Measurements from ENCODE around the gene NFATC1. TPM values are rescaled to one million over a fixed set of nuclear protein-coding genes. Genes with fewer than 3 reads are reported as not detected.

NFATC1 gene
- total RNA-seq, 2 donors from 2014 or later: 1.6 to 4.3 TPM

GRCh38 chr18:79383388-79384056 lies 12.2 kb upstream of the NFATC1 start:
- Histone ChIP-seq H3K27me3 (no peaks in the 10 kb centered on the region), H3K36me3 (no peaks in the 10 kb centered on the region), H3K4me1 (no peaks in the 10 kb centered on the region), H3K27ac (no peak overlapping the region), H3K9me3 (no peaks in the 10 kb centered on the region), H3K9ac (ENCODE audit: low read depth in 2 of 2, low read length in 2 of 2) (no peak overlapping the region), H3K4me3 (no peak overlapping the region)
- intact Hi-C loops (cut with DNase I): loop anchor here (5.0 kb wide), 1 partner anchor 144 kb away; no protein-coding TSS in a partner anchor
- no peak for TF ChIP-seq CTCF (IDR thresholded peaks at IDR 0.05)
- DNase-seq: no peak

- H3K4me1 ChIP-seq: no peaks in the 10 kb centered on the region
- H3K27me3 ChIP-seq: no peaks in the 10 kb centered on the region
- no peak overlapping the region for H3K27ac ChIP-seq
- intact Hi-C loops (cut with DNase I): loop anchor here (5.0 kb wide), 1 partner anchor 143 kb away; no protein-coding TSS in a partner anchor
- no peak overlapping the region for H3K4me3 ChIP-seq
- DNase-seq: peak; percentile 17
- no peak overlapping the region for H3K9ac ChIP-seq (ENCODE audit: low read depth in 2 of 2, low read length in 2 of 2)
- H3K9me3 ChIP-seq: no peaks in the 10 kb centered on the region
- no peak for TF ChIP-seq CTCF (IDR thresholded peaks at IDR 0.05)
- H3K36me3 ChIP-seq: no peaks in the 10 kb centered on the region
These were observed 11.5 kb upstream of the NFATC1 start for GRCh38 chr18:79384151-79384807.

- Histone ChIP-seq H3K36me3 (no peaks in the 10 kb centered on the region), H3K27ac (no peak overlapping the region), H3K27me3 (no peaks in the 10 kb centered on the region), H3K9ac (ENCODE audit: low read depth in 2 of 2, low read length in 2 of 2) (no peak overlapping the region), H3K4me3 (no peak overlapping the region), H3K4me1 (no peaks in the 10 kb centered on the region), H3K9me3 (no peaks in the 10 kb centered on the region)
- intact Hi-C loops (cut with DNase I): loop anchor here (5.0 kb wide), 1 partner anchor 142 kb away; no protein-coding TSS in a partner anchor
- no peak for DNase-seq
- TF ChIP-seq CTCF (IDR thresholded peaks at IDR 0.05): no peak
These were observed 10.9 kb upstream of the NFATC1 start for GRCh38 chr18:79384834-79385233.

- Histone ChIP-seq H3K36me3 (no peaks in the 10 kb centered on the region), H3K27me3 (no peaks in the 10 kb centered on the region), H3K9ac (ENCODE audit: low read depth in 2 of 2, low read length in 2 of 2) (no peak overlapping the region), H3K27ac (no peak overlapping the region), H3K4me1 (no peaks in the 10 kb centered on the region), H3K9me3 (no peaks in the 10 kb centered on the region), H3K4me3 (no peak overlapping the region)
- intact Hi-C loops (cut with DNase I): no loop called here
- TF ChIP-seq CTCF (IDR thresholded peaks at IDR 0.05): no peak
- no peak for DNase-seq
These were observed 10.4 kb upstream of the NFATC1 start for GRCh38 chr18:79385326-79385707.

GRCh38 chr18:79385708-79386341 lies 9.9 kb upstream of the NFATC1 start:
- no peaks in the 10 kb centered on the region for H3K4me1 ChIP-seq
- no peaks in the 10 kb centered on the region for H3K36me3 ChIP-seq
- H3K27me3 ChIP-seq: no peaks in the 10 kb centered on the region
- intact Hi-C loops (cut with DNase I): no loop called here
- no peak for TF ChIP-seq CTCF (IDR thresholded peaks at IDR 0.05)
- no peak overlapping the region for H3K4me3 ChIP-seq
- no peak for DNase-seq
- H3K27ac ChIP-seq: no peak overlapping the region
- H3K9ac ChIP-seq (ENCODE audit: low read depth in 2 of 2, low read length in 2 of 2): no peak overlapping the region
- no peaks in the 10 kb centered on the region for H3K9me3 ChIP-seq
